Mucosa of descending colon (tissue), 3 donors: ENCODE results near the gene BIN1. TPM values are rescaled to one million over a fixed set of nuclear protein-coding genes. Genes with fewer than 3 reads are reported as not detected.

Source experiments
- ATAC-seq: fragments of 200-7000 bp; cut with Tn5 transposase; one replicate; pipeline ENCODE4 v1.9.1; 2020; ENCODE audit warnings: mild to moderate bottlenecking, moderate library complexity
- DNase-seq, 3 donors: peaks; one replicate each; pipeline ENCODE4 v3.0.0-alpha.2; 2020
- H3K36me3 ChIP-seq: fragments of 200-600 bp; one replicate; pipeline ENCODE4 v1.8.0; 2021; ENCODE audit warnings: low read depth, mild to moderate bottlenecking
- H3K4me1 ChIP-seq: fragments of 200-600 bp; one replicate; pipeline ENCODE4 v1.8.0; 2021; ENCODE audit warnings: low read depth, mild to moderate bottlenecking
- H3K4me3 ChIP-seq: fragments of 200-600 bp; one replicate; pipeline ENCODE4 v1.8.0; 2021; ENCODE audit warnings: mild to moderate bottlenecking
- H3K9me3 ChIP-seq: fragments of 200-600 bp; one replicate; pipeline ENCODE4 v1.8.0; 2021; ENCODE audit warnings: mild to moderate bottlenecking
- CTCF ChIP-seq: fragments of 200-600 bp; IDR thresholded peaks from one replicate; pipeline ENCODE4 v1.8.0; 2022; ENCODE audit warnings: antibody characterized with exemption, mild to moderate bottlenecking
- intact Hi-C, 2 donors: fragments of 100-400 bp; cut with DNase I in 1 of 2; cut with micrococcal nuclease in 1 of 2; formaldehyde crosslinking; loops; one replicate each; pipeline versions ENCODE4 v1.11.0 to v1.11.1; 2022; cut with DNase I, micrococcal nuclease
- total RNA-seq, 3 donors: library from RNA; stranded (reverse); fragmentation: NEBNext Ultra II Directional in 2 of 3; extraction: Animal tissue kit (Norgen Biotek cat#: 25700) in 2 of 3; gene quantifications; one replicate each; pipeline versions ENCODE4 v1.2.1 to v1.2.4, GENCODE V29; 2021 to 2023
- donor health status: DM: no; HTN: no; CAD: no; lungs with moderate emphysema.
- donor health status: DM: no; HTN: no; CAD: no.
- donor health status: DM: no; HTN: yes; CAD: no.

The BIN1 gene
- total RNA-seq, 3 donors from 2014 or later = 37.6 to 65.7 (median 46.3) TPM

- intact Hi-C loops = no loop called here
- Histone ChIP-seq H3K4me1 (peaks cover 32% of the 10 kb centered on the region), H3K4me3 (no peak overlapping the region), H3K9me3 (no peaks in the 10 kb centered on the region), H3K36me3 (no peaks in the 10 kb centered on the region)
- DNase-seq (no peak), ATAC-seq (no peak)
- TF ChIP-seq CTCF = no peak
Observed at GRCh38 chr2:127078666-127079270, 28.2 kb downstream of the BIN1 start.

GRCh38 chr2:127078028-127078427 is 28.9 kb downstream of the BIN1 start:
- Histone ChIP-seq H3K9me3 (no peaks in the 10 kb centered on the region), H3K36me3 (no peaks in the 10 kb centered on the region), H3K4me1 (peaks cover 25% of the 10 kb centered on the region), H3K4me3 (no peak overlapping the region)
- ATAC-seq (no peak), DNase-seq (no peak)
- intact Hi-C loops = no loop called here
- no peak for TF ChIP-seq CTCF

GRCh38 chr2:127076924-127077323 is 30.0 kb downstream of the BIN1 start:
- intact Hi-C loops = no loop called here
- no peak for TF ChIP-seq CTCF
- H3K4me1 ChIP-seq = peaks cover 21% of the 10 kb centered on the region
- no peaks in the 10 kb centered on the region for H3K9me3 ChIP-seq
- no peaks in the 10 kb centered on the region for H3K36me3 ChIP-seq
- ATAC-seq (no peak), DNase-seq (no peak)
- no peak overlapping the region for H3K4me3 ChIP-seq

GRCh38 chr2:127076290-127076689 is 30.7 kb downstream of the BIN1 start:
- Histone ChIP-seq H3K9me3 (no peaks in the 10 kb centered on the region), H3K4me3 (no peak overlapping the region), H3K36me3 (no peaks in the 10 kb centered on the region), H3K4me1 (peaks cover 17% of the 10 kb centered on the region)
- intact Hi-C loops = no loop called here
- ATAC-seq (no peak), DNase-seq (no peak)
- TF ChIP-seq CTCF = no peak

GRCh38 chr2:127075821-127076220 is 31.1 kb downstream of the BIN1 start:
- Histone ChIP-seq H3K4me3 (no peak overlapping the region), H3K9me3 (no peaks in the 10 kb centered on the region), H3K4me1 (peaks cover 12% of the 10 kb centered on the region), H3K36me3 (no peaks in the 10 kb centered on the region)
- TF ChIP-seq CTCF = no peak
- ATAC-seq (no peak), DNase-seq (no peak)
- intact Hi-C loops = no loop called here

- intact Hi-C loops = no loop called here
Observed at GRCh38 chr2:127074936-127075335, 32.0 kb downstream of the BIN1 start.

More at GRCh38 chr2:127074936-127075335, 32.0 kb downstream of the BIN1 start:
- ATAC-seq (no peak), DNase-seq (no peak)
- Histone ChIP-seq H3K36me3 (no peaks in the 10 kb centered on the region), H3K9me3 (no peaks in the 10 kb centered on the region), H3K4me3 (no peak overlapping the region), H3K4me1 (peaks cover 3% of the 10 kb centered on the region)
- TF ChIP-seq CTCF = no peak
